Stimulated activated CD8-positive, alpha-beta memory T cell treated with anti-CD3 and anti-CD28 coated beads, Interleukin-4, amount 100 ng/mL, for 1 hour (primary cell): Measurements from ENCODE around the gene BTBD16.

ENCODE experiments used
- DNase-seq, 2 donors: peaks; one replicate each; pipeline ENCODE4 v3.0.0-alpha.2; 2020; ENCODE audit warnings: low read depth in 2 of 2, low spot score in 1 of 2

BTBD16 gene

DNA sequence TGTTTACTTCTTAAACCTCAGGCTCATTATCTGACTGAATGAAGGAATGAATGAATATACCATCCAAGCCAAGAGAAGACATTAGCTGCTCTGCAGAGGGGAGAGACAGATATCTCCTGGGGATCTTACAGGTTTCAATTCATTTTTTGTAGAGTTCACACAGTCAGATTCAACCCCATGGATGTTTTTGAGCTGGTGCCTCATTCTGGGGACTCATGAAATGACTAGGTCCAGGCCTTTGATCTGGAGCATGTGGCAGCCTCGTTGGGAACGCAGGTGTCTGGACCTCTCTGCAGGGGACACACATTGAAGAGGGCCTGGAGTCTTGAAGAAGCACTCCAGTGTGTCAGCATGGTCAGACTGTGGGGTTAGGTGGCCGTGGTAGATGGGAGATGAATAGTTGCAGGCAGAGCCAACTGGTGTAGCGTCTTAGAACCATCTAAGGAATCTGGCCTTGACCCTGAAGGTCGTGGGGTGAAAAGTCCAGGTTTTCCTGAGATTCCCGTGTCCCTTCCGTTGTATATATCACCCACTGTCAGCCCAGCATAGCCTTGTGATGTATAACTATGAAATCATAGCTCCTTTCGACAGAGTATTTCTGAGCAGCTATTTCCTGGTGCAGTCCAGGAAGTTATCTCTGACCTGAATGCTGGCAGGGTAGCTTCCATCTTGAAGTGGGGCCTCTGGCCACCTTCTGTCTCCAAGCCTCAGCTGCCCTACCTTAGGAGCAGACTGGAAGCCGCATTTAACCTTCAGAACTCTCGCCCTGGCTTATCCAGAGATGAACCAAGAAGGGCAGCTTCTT is 22.3 kb downstream of the BTBD16 start:
- no peak for DNase-seq

DNA sequence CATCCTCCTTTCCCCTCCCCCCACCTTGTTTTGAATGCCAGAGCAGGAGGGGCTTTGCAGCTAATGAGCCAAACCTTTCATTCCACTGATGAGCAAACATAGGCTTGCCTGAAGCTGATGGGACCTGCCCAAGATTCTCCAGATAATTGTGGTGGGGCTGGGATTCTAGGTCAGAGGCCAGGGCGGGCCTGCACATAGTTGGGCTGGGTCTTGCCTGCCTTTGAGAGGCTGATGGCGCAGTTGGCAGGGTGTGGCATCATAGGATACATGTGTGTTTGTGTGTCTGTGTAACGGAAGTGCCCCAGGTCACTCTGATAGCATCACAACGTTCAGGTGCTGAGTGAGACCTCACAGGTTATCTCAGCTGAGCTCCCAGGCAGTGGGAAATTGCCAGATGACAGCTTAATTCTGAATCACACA is 22.9 kb downstream of the BTBD16 start:
- no peak for DNase-seq

- no peak for DNase-seq
Observed at GRCh38 chr10:122294511-122295450, 23.7 kb downstream of the BTBD16 start.

- DNase-seq, result no peak
Observed at GRCh38 chr10:122295451-122295809, 24.3 kb downstream of the BTBD16 start.

DNA sequence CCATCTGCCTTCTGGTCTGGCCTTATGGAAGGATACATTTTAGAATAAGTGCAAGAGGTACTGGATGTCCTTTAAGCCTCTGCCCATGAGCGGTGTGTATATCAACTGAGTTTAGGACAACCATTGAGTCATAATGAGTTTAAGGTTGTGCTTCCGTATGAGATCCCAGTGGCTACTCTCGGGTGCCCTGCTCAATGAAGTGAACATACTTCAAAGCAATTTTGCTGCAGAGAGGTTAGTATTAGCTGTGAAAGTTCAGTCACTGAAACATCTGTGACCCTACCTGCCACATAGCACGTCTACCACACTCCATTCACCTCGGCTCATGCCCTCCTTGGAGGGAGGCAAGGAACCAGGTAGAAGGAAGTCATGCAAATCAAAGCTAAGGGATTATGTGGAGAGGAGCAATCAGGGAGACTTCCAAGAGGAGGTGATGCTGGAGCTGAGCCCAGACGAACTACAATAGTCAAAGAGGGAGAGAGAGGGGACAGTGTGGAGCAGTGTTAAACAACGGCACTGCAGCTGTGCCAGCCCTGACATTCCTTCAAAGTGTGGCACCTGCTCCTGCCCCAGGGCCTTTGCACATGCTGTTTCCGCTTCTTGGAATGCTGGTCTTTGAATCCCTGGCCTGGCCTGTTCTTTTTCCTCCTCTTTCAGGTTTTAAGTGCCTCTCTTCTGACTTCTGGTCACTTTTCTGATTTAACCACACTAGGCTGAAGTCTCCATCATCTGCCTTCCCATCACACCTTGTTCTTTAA is 25.4 kb downstream of the BTBD16 start:
- DNase-seq, result no peak

GRCh38 chr10:122297583-122297982 is 26.5 kb downstream of the BTBD16 start:
- no peak for DNase-seq

DNA sequence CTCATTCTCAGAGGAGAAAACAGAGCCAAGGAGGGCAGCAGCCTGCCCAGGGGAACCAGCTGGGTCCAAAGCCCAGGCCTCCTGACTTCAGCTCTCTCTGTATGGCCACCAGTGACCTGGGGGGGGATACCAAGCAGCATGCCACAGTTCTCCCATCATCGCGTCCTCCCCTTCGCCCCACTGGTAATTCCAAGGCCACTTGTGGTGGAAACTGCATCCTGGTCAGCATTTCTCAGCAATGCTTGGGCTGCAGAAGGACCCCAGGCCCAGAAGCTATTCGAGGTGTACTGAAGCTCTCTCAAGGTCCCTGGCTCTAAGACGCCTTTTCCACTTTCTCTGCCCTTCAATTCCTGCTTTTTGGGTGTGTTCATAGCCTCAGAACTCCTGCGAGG is 27.1 kb downstream of the BTBD16 start:
- DNase-seq, result no peak

DNA sequence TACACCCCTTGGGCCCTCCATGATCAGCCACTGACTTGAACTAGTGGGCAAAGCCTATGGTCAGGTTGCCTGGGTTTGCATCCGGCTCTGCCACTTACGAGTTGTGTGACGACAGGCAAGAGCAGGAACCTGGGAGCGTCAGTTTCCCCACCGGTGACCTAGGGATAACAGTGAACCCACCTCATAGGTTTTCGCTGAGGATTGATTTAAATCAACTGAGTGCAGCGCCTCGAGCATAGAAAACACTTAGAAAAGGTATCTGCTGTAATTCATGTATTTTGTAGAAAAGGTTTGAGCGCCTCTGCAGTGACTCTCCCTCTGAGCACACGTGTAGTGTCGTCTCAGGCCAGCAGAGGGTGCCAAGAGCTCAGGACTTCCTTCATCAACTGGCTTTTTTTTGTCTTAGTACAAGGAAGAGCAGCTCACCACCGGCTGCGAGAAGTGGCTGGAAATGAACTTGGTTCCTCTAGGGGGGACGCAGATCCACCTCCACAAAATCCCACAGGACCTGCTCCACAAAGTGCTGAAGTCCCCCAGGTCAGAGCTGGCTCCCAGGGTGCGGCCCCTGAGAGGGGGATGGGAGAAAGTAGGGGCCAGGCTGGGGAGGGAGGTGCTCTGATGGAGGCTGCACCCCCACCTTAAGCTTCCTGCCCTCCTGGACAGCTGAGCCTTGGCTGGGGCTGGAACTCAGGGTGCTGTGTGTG is 27.7 kb downstream of the BTBD16 start:
- DNase-seq, result peak in 1 of 2 donors; percentile 38

DNA sequence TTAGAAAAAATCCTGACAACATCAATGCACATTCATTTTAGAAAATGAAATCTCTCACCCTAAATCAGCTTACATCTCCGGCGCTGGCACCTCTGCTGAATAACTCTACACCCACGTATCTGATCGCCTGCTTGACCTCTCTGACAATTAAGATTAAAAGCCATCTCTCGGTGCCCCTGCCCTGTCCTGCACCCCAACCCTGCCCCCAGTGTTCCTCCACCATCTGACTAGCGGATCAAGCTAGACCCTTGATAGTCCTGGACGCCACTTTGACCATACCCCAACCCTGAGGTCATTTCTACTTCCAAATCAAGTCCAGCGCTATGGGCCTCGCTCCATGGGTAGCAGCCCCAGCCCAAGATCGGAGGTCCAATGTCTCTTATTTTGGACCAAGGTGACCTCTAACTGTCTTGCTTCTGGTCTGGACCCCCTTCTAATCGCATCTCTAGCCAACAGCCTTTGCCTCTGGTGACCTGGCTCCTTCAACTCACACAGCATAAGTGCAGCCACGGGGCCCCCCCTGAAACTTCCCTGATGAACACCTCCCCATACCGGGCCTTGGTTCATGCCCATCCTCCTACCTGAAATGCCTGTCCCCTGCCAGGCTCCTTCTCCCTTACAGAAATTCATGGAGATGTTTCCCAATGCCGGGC is 28.5 kb downstream of the BTBD16 start:
- DNase-seq, result no peak

- no peak for DNase-seq
Observed at GRCh38 chr10:122301055-122301810, 30.1 kb downstream of the BTBD16 start.

DNA sequence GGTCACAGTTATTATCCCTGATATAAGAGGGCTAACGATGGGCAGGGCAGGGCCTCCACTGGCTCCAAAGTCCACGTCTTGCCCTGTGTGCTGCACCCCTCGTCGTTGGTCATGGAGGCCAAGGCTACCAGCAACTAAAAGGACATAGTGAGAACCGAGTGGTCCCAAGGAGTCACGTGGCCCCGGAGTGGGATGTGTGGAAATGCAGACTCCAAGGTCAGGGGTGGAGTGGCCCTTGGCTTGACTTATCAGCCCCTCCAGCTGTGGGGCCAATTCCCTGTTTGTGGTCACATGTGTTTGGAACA is 30.7 kb downstream of the BTBD16 start:
- no peak for DNase-seq

DNA sequence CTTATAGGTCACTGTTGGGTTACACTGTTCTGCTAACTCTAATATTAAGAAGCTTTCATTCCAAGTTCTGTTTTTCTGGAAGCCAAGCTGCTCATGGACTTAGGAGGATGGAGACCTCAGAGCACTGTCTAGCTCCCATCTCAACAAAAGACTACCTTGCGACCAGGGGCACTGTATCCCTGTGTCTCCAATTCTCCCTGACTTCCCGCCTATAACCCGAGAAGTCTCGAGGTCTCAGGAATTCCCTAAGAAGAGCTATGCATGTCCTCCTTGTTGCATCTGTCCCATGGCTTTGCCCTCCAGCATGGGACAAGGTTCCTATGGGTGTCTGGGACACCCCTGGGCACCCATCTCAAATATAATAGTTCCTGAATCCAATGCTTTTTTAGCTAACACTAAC is 31.2 kb downstream of the BTBD16 start:
- DNase-seq, result no peak

GRCh38 chr10:122303271-122304053 is 32.4 kb downstream of the BTBD16 start:
- no peak for DNase-seq

DNA sequence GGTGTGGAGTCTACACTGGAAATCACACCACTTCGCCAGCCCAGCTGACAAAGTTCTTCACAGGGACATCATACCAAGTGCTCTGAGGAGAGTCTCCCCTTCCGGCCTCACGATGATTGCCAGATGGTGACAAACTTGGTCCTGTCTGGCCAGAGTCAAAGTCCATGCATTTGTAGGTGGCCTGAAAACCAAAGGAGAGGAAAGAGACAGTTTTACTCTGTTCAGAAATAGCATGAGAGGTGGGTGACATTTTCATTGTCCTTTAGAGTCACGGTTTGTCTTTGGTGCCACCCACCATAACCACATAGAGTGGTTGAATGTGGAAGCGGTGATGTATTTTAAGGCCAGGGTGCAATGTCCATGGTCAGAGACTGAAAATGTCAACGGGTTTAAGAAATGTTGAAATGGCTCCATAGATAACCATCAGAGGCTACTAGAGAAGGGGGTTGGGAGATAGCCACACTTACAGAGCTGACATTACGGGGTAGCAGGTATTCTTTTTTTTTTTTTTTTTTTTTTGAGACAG is 33.0 kb downstream of the BTBD16 start:
- no peak for DNase-seq

DNA sequence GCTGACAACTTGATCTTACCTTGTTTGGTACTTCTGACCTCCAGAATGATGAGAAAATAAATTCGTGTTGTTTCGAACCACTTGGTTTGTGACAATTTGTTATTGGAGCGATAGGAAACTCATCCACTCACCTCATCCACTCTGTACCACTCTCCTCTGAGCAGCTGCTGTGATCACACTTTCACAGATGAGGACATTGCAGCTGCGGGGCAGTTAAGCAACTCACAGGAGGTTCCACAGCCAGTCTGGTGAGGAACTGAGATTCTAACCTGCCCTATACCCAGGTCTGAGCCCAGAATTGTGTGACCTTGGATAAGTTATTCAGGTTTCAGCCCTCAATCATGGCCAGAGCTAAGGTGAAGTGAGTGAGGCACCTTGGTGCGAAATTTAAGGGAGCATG is 35.2 kb downstream of the BTBD16 start:
- DNase-seq, result no peak

GRCh38 chr10:122306744-122307143 is 35.6 kb downstream of the BTBD16 start:
- DNase-seq, result no peak

DNA sequence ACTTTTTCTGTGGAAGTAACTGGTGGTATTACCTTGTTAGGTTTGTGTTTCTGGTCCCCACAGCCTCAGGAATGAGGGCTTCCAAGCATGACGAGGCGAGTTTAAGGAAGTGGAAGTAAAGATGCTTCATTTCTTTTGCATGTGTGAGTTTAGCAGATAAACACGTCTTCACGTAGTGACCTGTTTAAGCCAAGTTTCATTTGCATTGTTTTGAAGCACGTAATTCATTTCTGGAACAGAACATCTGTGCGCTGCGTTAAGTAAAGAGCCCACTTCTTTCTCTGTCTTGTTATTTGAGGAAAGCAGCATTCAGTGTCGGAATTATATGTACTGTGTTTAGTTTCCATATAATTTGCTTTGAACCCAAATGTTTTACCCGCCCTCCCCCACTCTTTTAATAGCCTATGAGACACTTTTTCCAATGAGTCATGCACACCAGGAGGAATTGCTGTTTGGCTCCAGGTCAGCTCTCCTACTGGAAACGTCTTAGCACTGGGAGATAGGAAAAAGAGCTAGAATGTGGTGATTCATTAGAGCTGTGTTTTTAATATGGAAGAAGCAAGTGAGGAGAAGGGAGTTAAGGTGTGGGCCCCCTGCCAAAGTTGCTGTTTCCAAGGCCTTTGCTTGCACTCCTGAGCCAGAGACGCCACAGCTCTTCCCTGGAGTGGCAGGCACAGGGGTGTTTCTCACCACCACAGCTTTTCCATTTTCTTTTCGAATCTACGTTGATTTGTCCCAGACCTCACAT is 36.7 kb downstream of the BTBD16 start:
- no peak for DNase-seq
